Neural cell (in vitro differentiated cells): ENCODE data around the gene RPL22. TPM values are rescaled to one million over a fixed set of nuclear protein-coding genes. Genes with fewer than 3 reads are reported as not detected.
A peak's percentile ranks its signal among the peaks of the same experiment; 100 is the strongest.

ENCODE experiments used
- H2AFZ ChIP-seq: fragments of 200-600, 300-800 bp; sonication (generic), shearing (Covaris generic); 2 replicates; pipeline ENCODE4 v1.6.0; 2014; ENCODE audit warnings: low read depth, mild to moderate bottlenecking, antibody characterized with exemption, low read length, moderate library complexity
- H3F3A ChIP-seq: fragments of 200-600 bp; shearing (Covaris generic); 2 replicates; pipeline ENCODE4 v1.6.1; 2016; ENCODE audit warnings: mild to moderate bottlenecking, moderate library complexity, mixed read lengths, antibody characterized with exemption, low read length; ENCODE audit not compliant: insufficient read depth, poor library complexity, severe bottlenecking
- H3K27ac ChIP-seq: fragments of 200-600, 300-800 bp; sonication (generic), shearing (Covaris generic); 2 replicates; pipeline ENCODE4 v1.5.1; 2014; ENCODE audit warnings: mild to moderate bottlenecking, low read length, moderate library complexity
- H3K27me3 ChIP-seq: fragments of 300-800, 200-600 bp; sonication (generic), shearing (Covaris generic); 2 replicates; pipeline ENCODE4 v1.6.0; 2014; ENCODE audit warnings: mild to moderate bottlenecking, low read depth, low read length, moderate library complexity; ENCODE audit not compliant: insufficient read depth
- H3K36me3 ChIP-seq: fragments of 300-800, 200-600 bp; sonication (generic), shearing (Covaris generic); 2 replicates; pipeline ENCODE4 v1.5.1; 2014; ENCODE audit warnings: mild to moderate bottlenecking, antibody characterized with exemption, low read length, moderate library complexity; ENCODE audit not compliant: insufficient read depth
- H3K4me2 ChIP-seq: fragments of 300-800, 200-600 bp; sonication (generic), shearing (Covaris generic); 2 replicates; pipeline ENCODE4 v1.6.0; 2014; ENCODE audit warnings: mild to moderate bottlenecking, low read length
- H3K4me3 ChIP-seq: fragments of 300-800, 200-600 bp; sonication (generic), shearing (Covaris generic); 2 replicates; pipeline ENCODE4 v1.5.1; 2014; ENCODE audit warnings: mild to moderate bottlenecking, low read length, moderate library complexity
- H3K79me2 ChIP-seq: fragments of 200-600 bp; shearing (Covaris generic); replicated peaks from 2 replicates; pipeline ENCODE4 v1.6.0; 2014; ENCODE audit warnings: mild to moderate bottlenecking, low read length, moderate library complexity; ENCODE audit not compliant: insufficient read depth
- H3K9ac ChIP-seq: fragments of 300-800, 200-600 bp; sonication (generic), shearing (Covaris generic); 2 replicates; pipeline ENCODE4 v1.6.1; 2016; ENCODE audit warnings: mild to moderate bottlenecking, low read length, mixed read lengths
- H3K9me2 ChIP-seq: fragments of 200-600 bp; shearing (Covaris generic); 2 replicates; pipeline ENCODE4 v1.6.1; 2016; ENCODE audit warnings: mild to moderate bottlenecking, low read length, mixed read lengths; ENCODE audit not compliant: insufficient read depth
- H3K9me3 ChIP-seq: fragments of 200-600, 300-800 bp; sonication (generic), shearing (Covaris generic); 2 replicates; pipeline ENCODE4 v1.6.1; 2016; ENCODE audit warnings: mild to moderate bottlenecking, mixed run types, low read length, moderate library complexity, mixed read lengths
- H4K20me1 ChIP-seq: fragments of 200-600 bp; shearing (Covaris generic); 2 replicates; pipeline ENCODE4 v1.6.1; 2016; ENCODE audit warnings: mild to moderate bottlenecking, mixed run types; ENCODE audit not compliant: insufficient read depth
- CTCF ChIP-seq: fragments of 450-650 bp; IDR thresholded peaks from 2 replicates; pipeline ENCODE4 v1.5.1; 2014; ENCODE audit warnings: antibody characterized with exemption, mild to moderate bottlenecking, moderate library complexity; ENCODE audit not compliant: poor library complexity, severe bottlenecking
- EP300 ChIP-seq: fragments of 450-650 bp; conservative IDR thresholded peaks from 2 replicates; pipeline ENCODE4 v1.6.1; 2014; ENCODE audit warnings: antibody characterized with exemption, mild to moderate bottlenecking, moderate library complexity; ENCODE audit not compliant: poor library complexity, severe bottlenecking
- EZH2 ChIP-seq: fragments of 200-600, 300-800 bp; shearing (Covaris generic), sonication (generic); IDR thresholded peaks from 2 replicates; pipeline ENCODE4 v1.6.1; 2014; ENCODE audit warnings: antibody characterized with exemption, low read length, borderline replicate concordance, mild to moderate bottlenecking; ENCODE audit not compliant: insufficient read depth, poor library complexity, severe bottlenecking
- MXI1 ChIP-seq: fragments of 450-650 bp; conservative IDR thresholded peaks from 2 replicates; pipeline ENCODE4 v1.6.1; 2014; ENCODE audit warnings: antibody characterized with exemption, mild to moderate bottlenecking; ENCODE audit not compliant: poor library complexity, severe bottlenecking
- POLR2AphosphoS5 ChIP-seq: IDR thresholded peaks from 2 replicates; pipeline ENCODE4 v1.6.1; 2012
- RAD21 ChIP-seq: fragments of 450-650 bp; conservative IDR thresholded peaks from 2 replicates; pipeline ENCODE4 v1.6.1; 2014; ENCODE audit warnings: antibody characterized with exemption, mild to moderate bottlenecking, moderate library complexity
- REST ChIP-seq: IDR thresholded peaks from 2 replicates; pipeline ENCODE4 v1.6.1; 2012; ENCODE audit warnings: borderline replicate concordance
- SMC3 ChIP-seq: fragments of 450-650 bp; conservative IDR thresholded peaks from 2 replicates; pipeline ENCODE4 v1.6.1; 2014; ENCODE audit warnings: antibody characterized with exemption, mild to moderate bottlenecking, moderate library complexity; ENCODE audit not compliant: poor library complexity
- TAF1 ChIP-seq: IDR thresholded peaks from 2 replicates; pipeline ENCODE4 v1.6.1; 2012; ENCODE audit warnings: low read depth
- polyA plus RNA-seq: library from polyadenylated mRNA; depleted of rRNA; stranded (reverse); fragments of >200 nt; gene quantifications from 2 replicates; pipeline ENCODE4 v1.2.3, GENCODE V29; 2014

The RPL22 gene
- polyA plus RNA-seq, 1 donor from 2014 or later, result 294 TPM

DNA sequence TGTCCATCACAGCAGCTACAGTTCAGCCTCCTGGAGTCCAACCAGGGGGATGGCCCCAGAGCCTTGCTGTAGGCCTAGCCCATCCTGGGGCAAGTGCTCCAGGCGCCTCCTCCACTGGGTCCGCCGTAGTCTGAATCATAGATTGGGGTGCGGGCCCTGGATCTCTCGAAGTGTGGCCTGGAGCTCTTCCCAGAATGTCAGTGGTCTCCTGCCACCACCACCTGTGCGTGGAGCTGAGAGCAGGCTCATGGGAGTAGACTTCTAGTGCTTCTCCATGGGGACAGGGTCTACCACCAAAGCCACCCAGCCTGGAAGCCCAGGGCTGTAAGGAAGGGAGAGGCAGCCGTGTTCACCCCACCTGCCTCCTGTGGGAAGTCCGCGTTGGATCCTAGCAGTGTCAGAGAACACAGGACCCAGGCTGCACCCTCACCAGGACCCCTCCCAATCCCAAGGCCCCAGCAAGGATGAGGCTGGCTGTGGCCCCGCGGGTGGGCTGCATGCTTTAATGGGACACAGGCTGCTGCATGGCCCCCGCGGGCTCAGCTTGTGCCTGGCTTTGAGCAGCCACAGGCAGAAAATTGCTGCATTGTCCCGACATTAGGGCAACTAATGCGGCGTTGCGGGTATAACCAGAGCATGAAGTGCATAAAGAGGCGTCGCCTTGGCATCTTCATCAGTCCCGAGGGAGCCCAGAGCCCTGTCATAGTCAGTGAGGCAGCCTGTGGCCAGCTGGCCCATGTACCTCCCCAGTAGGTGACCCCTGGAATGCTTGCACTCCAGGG lies 43.8 kb upstream of the RPL22 start:
- peaks cover 63% of the 10 kb centered on the region for H3K27me3 ChIP-seq
- H3K4me2 ChIP-seq, result no peak overlapping the region
- no peaks in the 10 kb centered on the region for H3K36me3 ChIP-seq
- H3K9me3 ChIP-seq, result no peaks in the 10 kb centered on the region
- H3K4me3 ChIP-seq, result no peak overlapping the region
- no peaks in the 10 kb centered on the region for H4K20me1 ChIP-seq
- TF ChIP-seq REST (no peak), EZH2 (no peak), RAD21 (no peak), CTCF (no peak), MXI1 (no peak), POLR2AphosphoS5 (no peak), EP300 (no peak), SMC3 (no peak), TAF1 (no peak)
- no peaks in the 10 kb centered on the region for H3K79me2 ChIP-seq
- no peak overlapping the region for H3K27ac ChIP-seq
- H3F3A ChIP-seq, result no peaks in the 10 kb centered on the region
- H3K9me2 ChIP-seq, result no peaks in the 10 kb centered on the region
- no peak overlapping the region for H2AFZ ChIP-seq
- no peak overlapping the region for H3K9ac ChIP-seq

DNA sequence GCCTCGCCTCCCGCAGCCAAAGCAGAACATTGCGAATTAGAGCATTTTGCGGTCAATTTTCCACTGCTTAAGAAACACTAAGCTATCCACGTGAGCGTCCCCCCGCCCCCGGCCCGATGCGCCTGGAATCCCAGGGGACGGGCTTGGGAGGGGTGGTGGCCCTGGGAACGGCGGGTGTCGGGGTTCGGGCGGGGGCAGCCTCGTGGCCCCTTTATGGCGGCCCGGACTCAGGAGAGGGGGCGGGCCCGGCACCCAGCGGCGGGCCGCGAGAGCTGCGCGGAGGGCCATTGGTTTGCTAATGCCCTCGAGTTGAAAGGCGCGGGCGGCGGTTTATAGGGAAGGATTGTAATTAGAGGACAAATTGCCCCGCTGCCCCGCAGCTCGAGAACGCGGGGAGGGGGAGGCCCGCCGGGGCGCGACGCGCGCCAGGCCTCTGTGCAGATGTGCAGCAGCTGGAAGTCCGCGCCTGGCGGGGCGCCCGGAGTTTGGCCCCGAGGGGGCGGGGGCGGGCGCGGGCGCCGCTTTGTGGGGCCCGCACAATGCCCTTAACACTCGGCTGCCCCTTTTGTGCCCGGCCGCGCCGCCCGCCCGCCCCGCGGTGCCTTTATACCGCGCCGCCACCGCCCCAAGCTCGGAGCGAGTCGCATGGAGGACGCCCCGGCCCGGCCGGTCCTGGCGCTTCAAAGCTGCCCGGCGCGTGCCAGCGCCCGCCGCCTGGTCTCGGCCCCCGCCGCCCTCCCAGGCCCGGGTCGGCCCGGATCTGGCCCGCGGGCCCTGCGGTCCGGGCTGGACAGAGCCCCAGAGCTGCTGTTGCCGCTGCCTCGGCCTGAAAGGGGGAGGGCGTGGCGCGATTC lies 42.7 kb upstream of the RPL22 start:
- no peaks in the 10 kb centered on the region for H3K36me3 ChIP-seq
- H3F3A ChIP-seq, result no peaks in the 10 kb centered on the region
- peak overlapping the region; percentile 5 for H3K9ac ChIP-seq
- H2AFZ ChIP-seq, result no peak overlapping the region
- H3K4me2 ChIP-seq, result no peak overlapping the region
- no peak overlapping the region for H3K27ac ChIP-seq
- no peaks in the 10 kb centered on the region for H4K20me1 ChIP-seq
- TF ChIP-seq EZH2 (peak; percentile 66), POLR2AphosphoS5 (no peak), SMC3 (no peak)
- peak overlapping the region; percentile 49 for H3K4me3 ChIP-seq
- H3K9me2 ChIP-seq, result no peaks in the 10 kb centered on the region
- H3K9me3 ChIP-seq, result no peaks in the 10 kb centered on the region
- H3K27me3 ChIP-seq, result peaks cover 63% of the 10 kb centered on the region
- H3K79me2 ChIP-seq, result no peaks in the 10 kb centered on the region
